ENCODE measurements around the gene PTPRC.

The PTPRC gene

DNA sequence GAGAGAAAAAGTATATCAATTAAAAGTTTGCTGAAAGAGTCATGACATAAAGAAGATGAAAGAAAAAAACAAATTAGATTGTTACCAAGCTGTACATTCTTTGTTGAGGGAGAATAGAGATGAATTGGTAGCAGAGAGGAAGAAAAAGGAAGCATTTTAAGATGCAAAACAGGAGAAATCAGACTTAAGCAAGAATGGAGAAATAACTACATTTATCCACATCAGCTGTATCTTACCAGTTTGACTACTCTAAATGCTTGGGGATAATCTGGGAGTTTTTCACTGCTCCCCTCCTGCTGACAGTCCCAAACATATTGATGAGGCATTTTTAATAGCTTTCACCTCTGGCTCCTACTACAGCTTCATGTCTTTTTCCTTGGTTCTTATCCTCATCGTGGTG, 16.8 kb upstream of the PTPRC start:
- DNase-seq: no peak

DNA sequence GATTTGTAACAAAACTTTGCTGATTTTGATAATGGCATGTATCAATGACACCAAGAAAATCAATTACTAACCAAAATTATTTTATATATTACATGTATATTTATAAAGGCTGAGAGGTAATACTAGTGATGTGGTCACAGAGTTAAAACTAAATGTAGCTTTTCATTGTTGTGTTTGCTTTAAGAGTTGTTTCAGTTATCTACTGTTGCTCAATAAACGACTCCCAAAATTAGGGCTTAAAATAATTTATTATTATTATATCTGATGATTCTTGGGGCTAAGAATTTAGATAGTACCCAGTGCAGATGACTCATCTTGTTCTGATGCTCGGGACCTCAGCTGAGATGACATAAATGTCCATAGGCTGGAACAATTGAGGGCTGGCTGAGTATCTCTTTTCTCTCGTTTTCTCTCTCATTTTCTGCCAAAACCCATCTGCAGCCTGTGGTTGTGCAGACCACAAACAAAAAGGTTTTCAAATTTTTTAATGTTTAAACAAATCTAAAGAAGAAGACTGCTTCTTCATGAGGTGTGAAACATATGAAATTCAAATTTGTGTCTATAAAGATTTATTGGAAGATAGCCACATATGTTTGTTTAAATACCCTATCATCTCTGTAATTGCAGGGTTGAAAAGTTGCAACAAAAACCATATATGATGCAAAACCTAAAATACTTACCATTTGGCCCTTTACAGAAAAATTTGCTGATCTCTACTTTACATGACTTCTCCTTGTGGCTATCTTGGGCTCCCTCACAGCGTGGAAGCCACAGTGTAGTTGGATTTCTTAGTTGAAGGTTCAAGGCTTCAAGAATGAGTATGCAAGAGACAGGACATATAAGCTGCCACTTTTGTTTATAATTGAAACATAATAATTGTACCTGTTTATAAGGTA, 14.8 kb upstream of the PTPRC start:
- no peak for DNase-seq

DNA sequence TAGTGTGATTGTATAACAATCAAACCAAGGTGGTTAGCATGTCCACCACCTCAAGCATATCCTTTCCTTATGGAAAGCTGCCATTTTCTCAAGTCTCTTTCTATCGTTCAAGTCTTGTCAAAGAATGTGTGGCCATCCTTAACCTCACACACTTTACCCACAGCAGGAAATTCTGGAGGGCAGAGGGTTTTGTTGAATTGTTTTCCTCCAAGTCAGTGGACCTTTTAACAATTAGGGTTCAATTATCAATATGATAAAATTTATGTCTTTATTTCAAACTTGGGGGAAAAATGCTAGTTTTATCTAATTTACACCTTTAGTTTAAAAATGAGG, 14.2 kb upstream of the PTPRC start:
- DNase-seq: no peak

DNA sequence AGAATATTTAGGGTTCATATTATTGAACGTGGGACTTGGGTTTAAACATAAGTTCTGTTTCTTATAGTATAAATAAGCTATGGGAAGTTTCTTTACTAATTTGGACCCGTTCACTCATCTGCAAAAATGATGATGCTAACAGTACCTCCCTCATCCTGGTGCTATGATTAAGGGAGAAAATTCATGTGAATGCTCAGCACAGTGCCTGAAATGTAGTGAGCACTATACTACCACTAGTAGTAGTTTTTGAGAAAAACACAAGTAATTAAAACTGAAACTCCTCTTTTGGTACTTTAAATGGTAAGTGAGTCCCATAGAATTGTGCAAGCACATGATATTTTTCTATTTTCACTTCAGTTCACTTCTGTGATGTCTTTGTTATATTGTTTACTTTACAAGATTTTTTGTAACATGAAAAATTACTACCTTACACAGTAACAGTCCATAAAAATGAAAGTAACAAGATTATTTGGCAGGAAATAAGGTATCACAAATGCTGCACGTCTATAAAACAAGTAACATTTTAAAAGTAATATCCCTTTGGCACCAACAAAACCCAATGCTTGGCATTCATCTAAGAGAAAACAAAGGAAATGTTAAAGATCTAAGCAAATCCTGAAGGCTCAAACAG, 11.3 kb upstream of the PTPRC start:
- no peak for DNase-seq

DNA sequence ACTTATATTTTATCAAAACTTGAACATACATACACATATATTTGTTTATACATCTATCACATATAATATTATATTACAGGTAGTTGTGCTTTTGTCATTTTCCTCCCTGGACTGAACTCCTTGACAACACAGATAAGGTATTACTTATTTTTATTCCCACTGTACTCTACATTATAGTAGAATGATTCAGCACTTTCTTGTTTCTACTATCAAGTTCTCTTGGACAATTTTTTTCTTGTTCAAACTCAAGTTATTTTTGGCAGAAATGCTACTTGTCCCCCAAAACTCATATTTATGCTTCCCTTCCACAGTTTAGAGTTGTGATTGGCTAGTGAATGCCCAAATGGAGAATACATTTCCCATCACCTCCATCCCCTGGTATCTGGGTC, 10.8 kb upstream of the PTPRC start:
- no peak for DNase-seq

DNA sequence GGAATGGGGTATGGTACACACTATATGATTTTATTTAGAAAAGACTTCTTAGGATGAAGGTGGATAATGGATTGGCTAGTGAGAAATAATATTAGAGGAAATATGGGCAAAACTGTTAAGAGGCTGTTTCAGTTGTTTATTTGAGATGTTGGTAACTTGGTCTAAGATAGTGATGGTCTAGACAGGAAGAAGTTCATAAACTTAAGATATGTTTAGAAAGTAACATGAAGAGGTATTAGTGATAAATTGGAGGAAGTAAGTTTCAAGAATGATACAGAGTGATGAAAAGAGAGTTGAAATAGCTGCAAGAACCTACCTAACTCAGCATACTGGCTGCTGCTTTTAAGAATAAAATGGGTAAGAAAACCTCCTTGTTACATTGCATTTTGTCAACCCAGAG, 9.2 kb upstream of the PTPRC start:
- DNase-seq: no peak

DNA sequence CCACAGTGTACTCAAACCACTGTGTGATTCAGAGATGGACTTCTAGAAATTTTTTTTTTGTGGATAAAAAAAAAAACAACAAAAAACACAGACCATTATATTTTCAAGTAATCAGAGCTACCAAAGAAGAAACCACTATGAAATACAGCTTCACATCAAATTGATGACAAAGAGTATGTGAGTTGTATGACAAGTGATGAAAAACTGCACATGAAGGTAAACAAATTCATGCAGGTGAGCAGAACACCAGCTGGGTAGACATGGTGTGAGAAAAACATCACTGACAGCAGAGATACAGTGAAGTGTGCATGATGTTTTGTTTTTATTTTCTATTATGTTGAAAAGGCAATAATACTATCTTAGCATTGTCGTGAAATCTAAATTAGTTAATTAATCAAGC, 8.0 kb upstream of the PTPRC start:
- DNase-seq: no peak

DNA sequence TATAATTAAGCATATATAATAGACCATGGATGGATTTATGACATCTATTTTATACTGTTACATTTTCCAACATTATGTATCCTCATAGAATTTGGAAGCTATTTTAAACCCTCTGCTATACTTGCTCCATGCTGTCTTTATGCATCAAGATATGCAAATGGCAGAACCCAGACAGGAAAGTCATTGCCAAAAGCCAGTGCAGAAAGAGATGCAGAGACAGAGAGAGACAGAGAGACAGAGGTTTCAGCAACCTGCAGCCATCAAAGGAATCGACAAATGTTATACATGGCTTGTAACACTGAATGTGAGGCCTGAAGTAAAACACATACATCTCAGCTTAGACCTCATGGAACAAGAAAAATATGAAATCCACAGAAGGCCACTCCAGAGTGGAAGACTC, 7.5 kb upstream of the PTPRC start:
- DNase-seq: no peak

DNA sequence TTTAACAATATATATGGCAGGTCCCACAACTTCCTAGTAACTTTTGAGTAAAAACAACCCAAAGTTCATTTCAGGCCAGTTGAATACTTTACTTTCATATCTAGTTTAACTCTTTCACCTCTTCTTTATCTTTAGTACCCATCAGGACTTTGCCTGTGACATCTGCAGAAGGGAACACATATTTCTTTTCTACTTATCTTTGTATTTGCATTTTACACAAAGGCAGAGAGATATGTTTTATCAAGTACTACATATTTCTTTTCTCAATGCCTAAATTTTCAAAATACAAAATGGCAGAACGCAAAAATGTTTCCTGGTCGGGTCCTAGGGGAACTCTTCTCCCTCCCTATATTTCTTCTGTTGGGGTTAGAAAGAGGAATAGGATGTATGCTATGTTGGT, 6.8 kb upstream of the PTPRC start:
- no peak for DNase-seq

DNA sequence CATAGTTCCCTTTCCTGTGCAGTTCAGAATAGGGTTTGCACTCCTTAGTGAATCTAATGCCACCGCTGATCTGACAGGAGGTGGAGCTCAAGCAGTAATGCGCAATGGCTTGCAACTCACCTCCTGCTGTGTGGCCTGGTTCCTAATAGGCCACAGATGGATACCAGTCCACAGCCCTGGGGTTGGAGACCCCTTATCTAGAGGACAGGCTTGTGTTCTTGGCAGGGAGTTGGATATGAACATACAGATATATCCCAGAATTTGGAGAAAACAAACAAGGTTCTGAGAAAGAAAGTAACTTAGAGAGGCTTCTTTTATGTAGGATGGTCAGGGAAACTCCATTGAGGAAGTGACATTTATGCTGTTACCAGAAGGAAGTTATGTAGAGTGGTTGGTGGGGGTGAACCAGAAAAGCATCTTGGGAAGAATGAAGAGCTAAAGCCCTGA, 5.1 kb upstream of the PTPRC start:
- no peak for DNase-seq

DNA sequence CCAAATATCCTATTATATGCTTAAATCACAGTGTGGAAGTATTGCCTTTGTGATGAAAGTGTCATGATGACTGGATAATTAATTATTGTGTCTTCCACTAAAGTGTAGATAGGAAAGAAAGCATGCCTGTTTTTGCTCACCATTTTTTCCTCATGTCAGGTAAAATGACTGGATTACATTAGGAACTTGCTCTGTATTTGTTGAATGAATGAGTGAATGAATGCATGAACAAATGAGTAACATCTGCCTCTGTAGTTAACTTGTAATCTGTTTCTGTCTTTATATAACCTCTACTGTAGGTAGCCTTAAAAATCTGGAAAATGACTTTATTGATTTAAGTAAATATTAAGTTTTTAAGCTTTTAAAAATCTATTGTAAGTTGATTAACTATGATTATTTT, 2.9 kb upstream of the PTPRC start:
- no peak for DNase-seq

DNA sequence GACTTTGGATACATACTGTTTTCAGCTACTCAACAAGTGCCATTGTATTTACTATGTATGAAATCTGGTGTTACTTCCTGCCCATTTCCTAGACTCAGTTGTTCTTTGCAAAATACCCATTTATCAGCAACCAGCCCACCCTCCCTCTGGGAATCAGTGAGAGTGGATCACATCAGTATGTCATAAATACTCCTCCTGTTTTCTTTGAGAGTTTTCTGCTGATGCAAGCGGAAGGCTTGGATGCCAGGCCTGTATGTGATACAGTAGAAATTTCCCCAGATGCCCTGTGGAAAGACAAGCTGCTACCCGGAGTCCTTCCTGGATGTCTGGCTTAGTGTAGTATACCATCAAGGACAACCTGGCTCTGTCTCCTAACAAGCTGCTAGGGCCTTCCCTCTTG, 2.4 kb upstream of the PTPRC start:
- no peak for DNase-seq

DNA sequence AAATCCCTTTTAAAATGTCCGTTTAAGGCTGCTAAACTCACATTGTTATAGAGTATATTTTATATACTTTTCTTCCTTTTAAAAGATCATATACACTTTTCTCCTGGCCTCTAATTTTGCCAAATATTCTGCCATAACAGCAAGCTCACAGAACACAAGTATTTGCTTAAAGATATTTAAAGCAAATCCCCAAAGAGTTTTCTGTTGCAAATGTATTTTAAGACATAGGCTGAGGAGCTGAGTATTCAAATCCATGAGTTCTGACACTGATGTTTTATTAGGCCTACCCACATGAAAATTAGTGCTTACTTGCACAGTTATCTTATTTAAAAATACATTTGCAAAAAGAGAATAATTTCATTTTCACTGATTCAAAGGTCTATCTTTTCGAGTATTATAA, 1.7 kb upstream of the PTPRC start:
- no peak for DNase-seq

DNA sequence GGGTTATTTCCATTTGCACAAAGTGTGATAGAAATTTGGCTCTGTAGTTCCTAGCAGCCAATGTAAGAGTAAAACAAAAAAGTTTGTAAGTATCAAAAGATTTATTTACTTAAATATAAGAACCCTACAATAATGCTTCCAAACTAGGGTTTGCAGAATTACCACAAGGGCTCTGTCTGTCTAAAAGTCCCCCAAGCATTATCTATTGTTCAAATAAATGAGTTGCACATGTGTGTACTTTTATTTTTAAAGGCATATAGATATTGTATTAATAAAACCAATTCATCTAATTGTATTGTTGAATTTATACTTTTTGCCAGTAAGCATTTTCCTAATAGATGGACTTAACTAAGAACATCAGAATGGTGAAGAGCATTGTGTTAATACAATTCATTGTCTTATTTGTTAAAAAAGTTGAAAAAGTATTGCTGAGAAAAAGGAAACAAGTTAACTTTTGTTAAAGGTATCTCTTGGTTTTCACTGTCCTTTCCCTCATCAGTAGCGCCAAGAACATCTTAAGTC, 863 bp upstream of the PTPRC start:
- DNase-seq: no peak

DNA sequence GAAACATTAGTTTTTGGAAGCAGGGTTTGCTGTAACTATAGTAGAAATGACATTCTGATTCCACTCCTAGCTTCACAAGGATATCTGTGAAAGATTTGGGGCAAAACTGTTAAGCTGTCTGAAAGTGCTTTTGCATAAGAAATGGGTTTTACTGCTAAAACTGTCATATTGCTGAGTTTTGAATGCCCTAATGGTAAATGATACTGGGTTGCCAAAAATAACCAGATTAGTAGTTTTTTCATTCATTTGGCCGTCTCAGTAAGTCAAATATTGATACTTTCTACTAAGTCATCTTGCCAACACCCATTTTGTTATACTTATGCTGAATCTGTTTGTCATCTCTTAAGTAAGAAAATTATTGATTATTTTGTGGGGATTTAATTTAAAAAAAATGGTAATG, 399 bp upstream of the PTPRC start:
- no peak for DNase-seq

DNA sequence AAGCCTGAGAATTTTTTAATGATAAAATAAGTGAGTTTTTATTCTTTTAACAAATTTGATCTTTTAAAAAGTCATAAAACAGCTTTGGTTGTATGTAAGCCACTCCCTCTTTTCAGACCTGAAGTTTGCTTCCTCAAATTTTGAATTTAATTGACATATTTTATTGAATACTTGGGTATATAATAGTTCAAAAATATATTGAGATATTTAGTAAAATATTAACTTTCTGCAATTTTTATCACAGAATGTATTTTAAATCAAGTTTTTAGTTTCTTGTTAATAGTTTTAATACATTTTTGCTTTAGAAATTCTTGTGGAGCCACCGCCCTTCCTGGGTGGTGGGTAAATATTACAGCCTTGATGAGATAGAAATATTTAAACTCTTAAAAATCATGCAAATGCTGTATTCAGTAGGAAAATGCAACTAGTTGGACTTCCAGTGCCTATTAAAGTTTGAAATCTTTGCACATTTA, 867 bp downstream of the PTPRC start:
- no peak for DNase-seq

DNA sequence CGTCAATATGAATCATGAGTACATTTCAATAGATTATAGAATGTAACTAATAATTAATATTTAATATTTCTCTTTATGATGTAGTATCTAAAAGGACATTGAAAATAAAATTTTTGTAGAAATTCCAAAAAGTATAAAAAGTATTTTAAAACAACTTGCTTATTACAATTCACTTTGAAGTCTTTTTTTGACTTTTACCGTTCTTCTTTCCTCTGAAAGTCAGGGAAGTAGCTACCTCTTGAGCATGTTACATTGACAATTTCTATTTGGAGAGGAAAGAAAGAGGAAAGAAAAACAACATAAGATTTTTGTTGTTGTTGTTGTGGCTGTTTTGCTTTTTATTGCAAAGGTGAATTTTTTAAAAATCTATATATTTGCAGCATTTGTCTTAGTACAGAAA, 1.3 kb downstream of the PTPRC start:
- DNase-seq: no peak

DNA sequence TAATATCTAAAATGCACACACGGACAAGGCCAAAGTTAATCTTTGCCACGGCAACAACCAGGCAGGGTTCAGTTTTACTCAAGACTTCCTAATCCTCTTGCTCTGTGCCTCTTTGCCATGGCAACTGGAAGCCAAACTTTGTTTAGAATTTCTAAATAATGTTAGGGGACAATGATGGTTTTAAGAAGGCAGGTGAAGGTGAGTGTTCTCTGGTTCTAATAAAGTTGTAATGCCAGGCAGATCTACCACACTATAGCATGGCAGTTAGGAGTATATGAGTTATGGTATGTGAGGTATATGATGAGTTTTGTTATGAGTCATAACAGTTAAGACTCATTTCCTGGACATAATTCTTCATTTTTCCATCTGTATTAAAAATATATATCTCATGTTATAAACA, 2.7 kb downstream of the PTPRC start:
- no peak for DNase-seq

DNA sequence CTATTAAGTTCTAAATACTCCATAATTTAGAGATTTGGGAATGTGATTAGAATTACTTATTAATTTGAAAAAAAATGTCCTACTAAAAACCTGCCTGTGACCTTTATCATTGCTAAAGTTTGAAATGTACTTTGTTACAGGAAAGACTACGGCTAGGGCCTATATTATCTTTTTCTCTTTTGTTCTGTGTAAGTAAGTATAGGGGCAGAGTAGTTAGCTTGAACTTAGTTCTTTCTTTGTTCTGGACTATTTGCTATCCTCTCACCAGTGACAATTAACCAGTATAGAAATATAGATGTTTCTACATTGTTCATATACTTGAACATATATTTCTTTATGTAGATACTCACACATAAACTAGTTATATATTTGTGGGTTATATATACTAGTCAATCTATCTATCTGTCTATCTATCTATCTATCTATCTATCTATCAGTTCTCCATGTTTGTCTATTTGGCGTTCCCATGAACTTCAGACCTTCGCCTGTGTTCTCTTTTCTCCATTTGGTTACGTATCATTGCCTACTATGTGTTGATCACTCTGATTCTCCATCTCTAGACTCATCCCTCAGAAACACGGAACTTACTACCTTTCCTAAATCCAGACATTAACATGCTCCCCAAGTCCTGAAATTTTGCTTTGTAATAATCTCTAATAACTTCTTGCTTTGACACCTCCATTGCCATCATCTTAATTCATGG, 3.3 kb downstream of the PTPRC start:
- DNase-seq: no peak

DNA sequence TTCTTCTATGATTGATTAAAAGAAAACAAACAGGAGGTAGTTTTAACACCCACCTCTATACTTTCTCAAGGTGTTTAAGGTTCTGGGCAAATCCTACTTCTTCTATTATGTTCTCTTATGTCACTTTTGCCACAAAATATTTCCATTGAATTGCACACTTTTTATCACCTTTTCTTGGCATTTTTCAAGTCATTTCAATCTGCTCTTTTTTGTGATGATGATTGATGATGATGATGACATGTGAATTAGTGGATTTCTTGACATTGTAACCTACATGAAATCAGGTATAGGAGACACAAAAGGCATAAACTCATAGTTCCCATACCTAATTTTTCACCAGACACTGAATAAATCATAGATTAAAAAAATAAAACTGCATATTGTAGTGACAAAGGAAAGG, 4.1 kb downstream of the PTPRC start:
- no peak for DNase-seq

DNA sequence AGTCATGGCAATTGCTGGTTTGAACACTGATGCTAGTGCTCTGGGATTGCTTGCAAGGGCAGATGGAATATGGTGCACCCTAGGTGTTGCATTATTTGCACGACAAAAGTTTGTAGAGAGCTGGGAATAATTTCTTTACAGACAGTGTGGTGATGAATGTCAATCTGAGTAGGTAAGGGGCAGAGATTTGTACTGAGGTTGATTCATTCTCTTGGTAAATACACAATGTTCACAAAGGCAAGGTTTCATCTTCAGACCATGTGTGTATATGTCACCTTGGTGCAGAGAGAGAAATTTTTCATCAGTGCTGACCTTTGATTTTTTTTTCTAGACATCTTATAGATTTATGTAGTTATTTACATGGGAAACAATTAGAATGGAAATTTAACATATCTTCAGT, 5.0 kb downstream of the PTPRC start:
- DNase-seq: no peak

DNA sequence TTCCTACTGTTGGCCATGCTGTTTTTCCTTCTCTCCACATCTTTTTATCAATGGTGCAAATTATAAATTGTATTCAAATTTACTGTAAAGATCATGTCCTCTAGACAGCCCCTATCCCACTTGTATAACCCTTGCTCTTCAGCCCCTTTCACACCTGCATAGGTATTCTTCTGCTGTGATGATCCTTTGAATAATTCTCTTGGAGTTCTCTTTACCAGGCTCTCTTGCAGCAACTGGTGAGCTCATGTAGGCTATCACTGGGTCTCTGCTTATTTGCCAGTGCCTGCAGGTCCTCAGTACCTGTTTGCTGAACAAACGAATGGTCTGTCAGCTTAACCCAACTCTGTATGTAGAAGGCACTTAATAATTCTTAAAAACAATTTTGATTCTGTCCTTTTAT, 8.2 kb downstream of the PTPRC start:
- no peak for DNase-seq

DNA sequence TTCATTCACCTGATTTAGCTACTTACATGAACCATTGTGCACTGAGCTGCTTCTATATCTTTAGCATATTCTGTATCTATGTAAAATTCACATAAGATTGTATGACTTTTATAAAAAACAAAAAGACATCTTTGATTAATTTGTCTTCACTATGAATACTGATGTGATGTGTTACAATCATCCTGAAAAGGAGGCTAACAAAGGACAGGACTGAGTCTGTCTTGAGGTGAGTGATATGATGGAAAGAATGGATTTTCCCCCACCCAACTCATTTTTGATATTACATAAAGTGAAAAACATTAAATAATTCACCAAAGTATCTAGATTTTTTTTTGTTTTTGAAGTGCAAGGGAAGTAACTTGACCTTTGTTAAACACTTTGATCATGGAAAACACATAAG, 9.8 kb downstream of the PTPRC start:
- DNase-seq: no peak
